ENCODE results near the gene OGA.
"Not testable (repeated sequence)": the region's sequence is repeated elsewhere in the genome, so short reads cannot be mapped to it uniquely, and the experiment has no call there.

The OGA gene

GRCh38 chr10:101797403-101798059 lies 20.7 kb downstream of the OGA start:
- DNase-seq (ENCODE audit: low read depth, low spot score), result no peak

DNA sequence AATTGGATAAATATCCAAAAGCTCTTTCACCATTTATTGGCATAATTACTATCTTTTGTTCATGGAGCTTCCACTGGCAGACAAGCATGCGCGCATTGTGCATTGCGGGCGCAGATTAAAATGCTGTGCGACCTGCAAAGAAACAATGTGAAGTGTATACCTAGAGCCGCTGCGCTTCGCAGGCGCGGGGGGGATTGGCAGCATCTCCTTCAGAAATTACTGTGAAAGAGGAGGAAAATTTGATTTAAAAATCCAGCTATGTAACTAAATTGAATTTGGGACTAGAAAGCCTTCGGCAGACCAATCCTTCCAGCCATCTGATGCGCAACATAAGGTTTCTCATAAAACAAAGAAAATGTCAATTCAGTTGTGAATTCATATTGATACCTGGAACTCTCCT lies 24.7 kb downstream of the OGA start:
- no peak for DNase-seq (ENCODE audit: low read depth, low spot score)

GRCh38 chr10:101789686-101790085 lies 28.6 kb downstream of the OGA start:
- DNase-seq (ENCODE audit: low read depth, low spot score), result no peak

GRCh38 chr10:101789231-101789630 lies 29.0 kb downstream of the OGA start:
- not testable (repeated sequence) for DNase-seq (ENCODE audit: low read depth, low spot score)

- no peak for DNase-seq (ENCODE audit: low read depth, low spot score)
These were observed 32.4 kb downstream of the OGA start for GRCh38 chr10:101785801-101786200.

GRCh38 chr10:101784558-101784957 lies 33.7 kb downstream of the OGA start:
- no peak for DNase-seq (ENCODE audit: low read depth, low spot score)

- DNase-seq (ENCODE audit: low read depth, low spot score), result no peak
These were observed 34.5 kb downstream of the OGA start for GRCh38 chr10:101783736-101784118.

- peak; percentile 89 for DNase-seq (ENCODE audit: low read depth, low spot score)
These were observed 35.2 kb downstream of the OGA start, which contains the start of gene NPM3 for GRCh38 chr10:101782811-101783735. Gene NPM3, minus strand, starts transcription at chr10:101783446. Its CDS starts 56 bp downstream, at chr10:101783390.

- no peak for DNase-seq (ENCODE audit: low read depth, low spot score)
These were observed 36.0 kb downstream of the OGA start for GRCh38 chr10:101781984-101782810.

- DNase-seq (ENCODE audit: low read depth, low spot score), result no peak
These were observed 36.6 kb downstream of the OGA start for GRCh38 chr10:101781655-101781983.

GRCh38 chr10:101780818-101781654 lies 37.2 kb downstream of the OGA start:
- peak; percentile 83 for DNase-seq (ENCODE audit: low read depth, low spot score)

DNA sequence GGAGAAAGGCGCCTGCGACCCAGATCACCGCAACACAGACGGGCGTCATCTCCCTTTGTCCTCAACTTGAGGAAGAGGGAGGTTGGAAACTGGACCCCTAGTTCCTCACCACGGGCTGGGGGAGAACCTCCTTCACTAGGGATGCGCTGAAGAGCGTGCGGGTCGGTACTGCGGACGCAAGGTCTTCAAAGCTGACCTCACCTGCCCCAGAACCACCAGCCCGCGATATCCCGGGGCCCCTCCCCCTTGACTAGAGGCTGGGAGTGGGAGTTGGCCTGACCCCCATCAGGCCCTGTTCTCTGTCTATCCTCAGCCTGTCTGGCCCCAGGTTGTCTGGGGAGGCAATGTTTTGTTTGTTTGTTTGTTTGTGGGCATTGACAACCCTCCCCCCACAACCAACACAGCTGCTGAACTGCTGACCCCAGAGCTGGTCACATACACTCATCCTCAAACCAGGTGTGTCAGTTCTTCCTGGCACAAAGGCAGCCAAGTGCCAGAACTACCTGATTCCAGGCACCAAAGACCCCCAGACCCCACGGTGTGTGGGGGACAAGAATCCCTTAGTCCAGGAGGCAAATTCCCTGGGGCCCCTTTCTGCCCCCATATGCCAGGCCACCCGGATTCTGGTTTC lies 37.9 kb downstream of the OGA start:
- no peak for DNase-seq (ENCODE audit: low read depth, low spot score)

DNA sequence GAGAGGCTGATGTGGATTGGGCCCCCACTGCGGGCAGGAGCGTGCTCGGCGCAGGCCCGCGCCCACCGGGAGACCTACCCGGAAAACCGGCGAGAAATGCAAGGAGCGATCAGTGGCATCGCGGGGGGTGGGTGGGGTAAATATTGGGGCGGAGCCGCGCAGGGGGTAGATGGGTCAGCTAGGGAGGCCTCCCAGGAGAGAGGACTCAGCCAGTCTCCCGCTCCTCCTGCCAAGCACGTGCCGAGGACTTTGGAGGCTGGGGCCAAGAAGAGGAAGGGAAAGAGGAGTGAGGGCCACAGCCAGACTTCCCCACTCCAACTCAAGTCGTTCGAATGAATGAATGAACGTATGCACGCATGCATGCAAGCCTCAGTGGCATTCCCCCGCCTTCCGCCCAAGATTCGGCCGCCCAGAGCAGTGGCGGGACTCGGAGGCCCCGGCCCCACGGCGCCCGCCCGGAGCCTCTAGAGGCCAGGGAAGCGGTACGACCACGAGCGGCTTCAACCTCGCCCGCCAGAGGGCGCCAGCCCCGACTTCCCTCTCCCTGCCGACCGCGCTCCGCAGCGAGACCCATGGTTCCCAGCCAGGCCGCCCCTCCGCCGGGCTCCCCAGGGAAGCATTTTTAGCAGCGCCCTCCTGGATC lies 38.6 kb downstream of the OGA start:
- peak; percentile 87 for DNase-seq (ENCODE audit: low read depth, low spot score)

GRCh38 chr10:101778781-101779543 lies 39.3 kb downstream of the OGA start:
- DNase-seq (ENCODE audit: low read depth, low spot score), result peak; percentile 69

DNA sequence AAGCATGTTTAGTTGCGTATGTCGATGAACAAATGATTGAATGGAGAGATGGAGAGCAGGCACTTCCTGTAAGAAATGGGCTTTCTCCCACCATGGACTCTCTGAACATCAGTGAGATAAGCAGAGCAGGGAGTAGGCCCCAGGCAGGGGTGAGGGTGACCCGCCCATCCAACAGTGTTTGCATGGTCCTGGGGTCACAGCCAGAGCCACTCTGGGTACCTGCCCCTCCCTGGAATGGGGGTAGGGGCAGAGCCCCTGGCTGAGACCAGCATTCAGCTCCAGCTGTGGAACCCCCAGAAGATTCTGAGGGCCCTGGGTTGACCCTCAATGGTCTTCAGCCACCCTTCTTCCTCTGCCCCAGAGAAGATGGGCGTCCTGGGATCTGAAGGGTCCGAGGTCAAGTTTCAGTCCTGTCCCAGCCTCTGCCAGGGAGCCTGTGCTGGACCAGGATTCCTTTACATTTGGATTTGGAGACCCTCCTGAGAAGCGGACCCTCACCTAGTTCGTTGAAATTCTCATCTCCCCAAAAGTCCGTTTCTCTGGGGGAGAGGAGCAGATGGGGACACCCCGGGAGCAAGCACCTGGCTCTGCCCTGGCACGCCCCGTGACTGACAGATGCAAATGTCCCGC lies 40.0 kb downstream of the OGA start:
- DNase-seq (ENCODE audit: low read depth, low spot score), result no peak

- no peak for DNase-seq (ENCODE audit: low read depth, low spot score)
These were observed 40.6 kb downstream of the OGA start for GRCh38 chr10:101777619-101778145.

GRCh38 chr10:101776161-101776817 lies 42.0 kb downstream of the OGA start:
- DNase-seq (ENCODE audit: low read depth, low spot score), result no peak
